Stimulated activated CD4-positive, alpha-beta T cell treated with anti-CD3 and anti-CD28 coated beads, TNF-alpha, amount 100 ng/mL, for 4 hours (primary cell): ENCODE measurements around the gene MYO1D.
"Not testable (repeated sequence)": the region's sequence is repeated elsewhere in the genome, so short reads cannot be mapped to it uniquely, and the experiment has no call there.

Experiments
- DNase-seq, 3 experiments: peaks; one replicate each; pipeline ENCODE4 v3.0.0-alpha.2; 2020; ENCODE audit warnings: low read depth in 3 of 3

The MYO1D gene

GRCh38 chr17:32774695-32775084, 102.2 kb downstream of the MYO1D start:
- no peak for DNase-seq

GRCh38 chr17:32773856-32774694, 102.8 kb downstream of the MYO1D start:
- no peak for DNase-seq

- DNase-seq, result no peak
Measured at GRCh38 chr17:32772453-32773025, 104.4 kb downstream of the MYO1D start.

- DNase-seq, result no peak
Measured at GRCh38 chr17:32771396-32771795, 105.5 kb downstream of the MYO1D start.

- DNase-seq, result no peak
Measured at GRCh38 chr17:32769846-32770245, 107.1 kb downstream of the MYO1D start.

- DNase-seq, result no peak
Measured at GRCh38 chr17:32763855-32764439, 113.0 kb downstream of the MYO1D start.

GRCh38 chr17:32759476-32759875, 117.4 kb downstream of the MYO1D start:
- DNase-seq, result no peak

- DNase-seq, result no peak
Measured at GRCh38 chr17:32757963-32758362, 119.0 kb downstream of the MYO1D start.

- DNase-seq, result no peak
Measured at GRCh38 chr17:32756696-32757095, 120.2 kb downstream of the MYO1D start.

GRCh38 chr17:32755045-32755805, 121.7 kb downstream of the MYO1D start:
- no peak for DNase-seq

- DNase-seq, result no peak
Measured at GRCh38 chr17:32752934-32753333, 124.0 kb downstream of the MYO1D start.

- DNase-seq, result no peak
Measured at GRCh38 chr17:32747856-32748255, 129.1 kb downstream of the MYO1D start.

GRCh38 chr17:32746698-32747097, 130.2 kb downstream of the MYO1D start:
- DNase-seq, result no peak

GRCh38 chr17:32746280-32746679, 130.6 kb downstream of the MYO1D start:
- DNase-seq, result no peak

- DNase-seq, result no peak
Measured at GRCh38 chr17:32742681-32743538, 134.0 kb downstream of the MYO1D start.

GRCh38 chr17:32741381-32741780, 135.5 kb downstream of the MYO1D start:
- no peak for DNase-seq

- no peak for DNase-seq
Measured at GRCh38 chr17:32739722-32740121, 137.2 kb downstream of the MYO1D start.

- DNase-seq, result not testable (repeated sequence)
Measured at GRCh38 chr17:32739151-32739550, 137.8 kb downstream of the MYO1D start.

- no peak for DNase-seq
Measured at GRCh38 chr17:32733401-32733800, 143.5 kb downstream of the MYO1D start.

- no peak for DNase-seq
Measured at GRCh38 chr17:32732900-32733299, 144.0 kb downstream of the MYO1D start.

GRCh38 chr17:32732296-32732642, 144.7 kb downstream of the MYO1D start:
- DNase-seq, result no peak
